Mucosa of rectum (tissue), 2 donors: ENCODE measurements around the gene LRRC75B.
A peak's percentile ranks its signal among the peaks of the same experiment; 100 is the strongest.
"Not testable (repeated sequence)": the region's sequence is repeated elsewhere in the genome, so short reads cannot be mapped to it uniquely, and the experiment has no call there.

Experiments
- H3K27ac ChIP-seq, 2 donors: one replicate each; pipeline ENCODE4 v1.7.0; 2013; ENCODE audit warnings: inconsistent platforms in 2 of 2, low read depth in 2 of 2, low read length in 2 of 2
- H3K27me3 ChIP-seq, 2 donors: one replicate each; pipeline ENCODE4 v1.7.0; 2013; ENCODE audit warnings: low read length in 2 of 2; ENCODE audit not compliant: control insufficient read depth in 2 of 2, insufficient read depth in 2 of 2
- H3K36me3 ChIP-seq, 2 donors: one replicate each; pipeline ENCODE4 v1.7.0; 2013; ENCODE audit warnings: low read length in 2 of 2; ENCODE audit not compliant: control insufficient read depth in 2 of 2, insufficient read depth in 2 of 2
- H3K4me1 ChIP-seq, 2 donors: one replicate each; pipeline ENCODE4 v1.7.0; 2013; ENCODE audit warnings: low read length in 2 of 2, mild to moderate bottlenecking in 1 of 2; ENCODE audit not compliant: control insufficient read depth in 2 of 2, insufficient read depth in 2 of 2
- H3K4me3 ChIP-seq, 2 donors: one replicate each; pipeline ENCODE4 v1.7.0; 2013; ENCODE audit warnings: low read length in 2 of 2
- H3K9ac ChIP-seq, 2 donors: one replicate each; pipeline ENCODE4 v1.7.0; 2013; ENCODE audit warnings: low read length in 2 of 2, low read depth in 1 of 2, mild to moderate bottlenecking in 1 of 2
- H3K9me3 ChIP-seq, 2 donors: one replicate each; pipeline ENCODE4 v1.7.0; 2013; ENCODE audit warnings: low read length in 2 of 2; ENCODE audit not compliant: control insufficient read depth in 2 of 2
- donor health status: healthy.
- donor health status: Normal muscosa, but diverticular disease.

The LRRC75B gene, protein sequence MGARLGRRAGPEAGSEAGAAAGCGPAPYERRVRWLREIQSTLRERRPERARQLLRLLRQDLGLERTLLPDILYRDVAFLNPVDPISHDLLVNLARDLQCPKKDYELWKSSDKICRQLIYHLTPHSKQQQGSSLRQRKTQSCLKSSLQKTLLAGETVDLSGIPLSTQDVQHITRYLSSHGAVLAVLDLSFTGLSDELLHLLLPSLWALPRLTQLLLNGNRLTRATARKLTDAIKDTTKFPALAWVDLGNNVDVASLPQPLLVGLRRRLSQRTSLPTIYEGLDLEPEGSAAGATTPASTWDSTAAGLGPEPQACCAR

DNA sequence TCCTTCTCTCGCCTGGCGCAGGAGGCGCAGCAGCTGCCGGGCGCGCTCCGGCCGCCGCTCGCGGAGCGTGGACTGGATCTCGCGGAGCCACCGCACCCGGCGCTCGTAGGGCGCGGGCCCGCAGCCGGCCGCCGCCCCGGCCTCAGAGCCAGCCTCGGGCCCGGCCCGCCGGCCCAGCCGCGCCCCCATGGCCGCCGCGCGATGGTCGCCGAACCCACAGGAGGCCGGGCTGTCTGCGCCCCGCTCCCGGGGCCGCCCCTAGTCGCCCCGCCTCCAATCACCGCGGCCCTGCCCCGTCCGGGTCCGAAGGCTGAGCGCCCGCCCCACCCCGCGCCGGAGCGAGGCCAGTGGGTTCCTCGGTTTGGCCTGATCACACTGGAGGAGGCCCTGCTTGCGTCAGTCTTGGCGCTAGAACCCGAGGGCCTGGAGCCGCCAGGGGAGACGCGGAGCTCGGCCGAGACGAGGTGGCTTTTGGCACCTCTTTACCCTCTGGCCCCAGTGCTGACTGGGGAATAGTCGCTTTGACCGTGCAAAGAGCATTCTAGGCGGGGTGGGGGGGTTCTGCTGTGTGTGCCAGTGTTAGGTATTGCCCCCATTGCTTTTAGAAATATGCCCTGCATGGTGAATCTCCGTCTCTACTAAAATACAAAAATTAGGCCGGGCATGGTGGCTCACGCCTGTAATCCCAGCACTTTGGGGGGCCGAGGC is at the start of gene LRRC75B:
LRRC75B (minus strand) TSS at position 223 of the 708 bp plus-strand sequence; CDS start at position 189, 34 bp downstream.
- peak within 1 kb of the TSS; percentile 65 to 74 for H3K9ac ChIP-seq
- peak within 1 kb of the TSS; percentile 65 to 69 for H3K4me3 ChIP-seq
- H3K36me3 ChIP-seq, result peaks cover 3 to 5% of the 10 kb centered on the region in 2 donors
- no peaks in the 10 kb centered on the region for H3K9me3 ChIP-seq
- peaks cover 11 to 14% of the 10 kb centered on the region in 2 donors for H3K4me1 ChIP-seq
- H3K27me3 ChIP-seq, result no peaks in the 10 kb centered on the region
- peak within 1 kb of the TSS; percentile 71 to 85 for H3K27ac ChIP-seq

DNA sequence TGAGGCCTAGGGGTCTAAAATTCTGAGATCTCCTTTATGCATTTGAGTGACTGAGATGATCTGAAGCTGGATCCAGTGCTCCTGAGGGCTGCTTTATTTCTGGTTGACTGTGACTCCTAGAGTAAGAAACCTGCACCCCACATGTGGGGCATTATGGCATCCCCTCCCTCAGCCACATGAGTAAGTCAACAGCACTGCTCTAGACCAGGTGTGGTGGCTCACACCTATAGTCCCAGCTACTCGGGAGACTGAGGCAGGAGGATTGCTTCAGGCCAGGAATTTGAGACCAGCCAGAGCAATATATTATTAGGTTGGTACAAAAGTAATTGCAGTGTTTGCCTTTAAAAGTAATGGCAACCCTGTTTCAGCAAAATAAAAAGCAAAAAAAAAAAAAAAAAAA is 49.4 kb upstream of the LRRC75B start:
- H3K36me3 ChIP-seq, H3K27me3 ChIP-seq, H3K9ac ChIP-seq, H3K4me1 ChIP-seq, H3K4me3 ChIP-seq, H3K9me3 ChIP-seq, H3K27ac ChIP-seq: not testable (repeated sequence)

DNA sequence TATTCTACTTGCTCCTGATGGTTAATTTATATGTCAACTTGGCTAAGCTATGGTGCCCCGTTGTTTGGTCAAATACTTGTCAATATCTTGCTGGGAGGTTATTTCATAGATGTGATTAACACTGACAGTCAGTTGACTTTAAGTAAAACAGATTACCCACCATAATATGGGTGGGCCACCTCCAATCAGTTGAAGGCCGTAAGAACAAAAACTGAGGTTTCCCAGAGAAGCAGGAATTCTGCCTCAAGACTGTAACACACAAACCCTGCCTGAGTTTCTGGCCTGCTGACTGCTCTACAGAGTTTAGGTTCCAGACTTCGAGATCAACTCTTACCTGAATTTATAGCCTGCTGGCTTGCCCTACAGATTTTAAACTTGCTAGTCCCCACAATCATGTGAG is 43.6 kb upstream of the LRRC75B start:
- H3K9ac ChIP-seq, H3K27ac ChIP-seq, H3K36me3 ChIP-seq, H3K27me3 ChIP-seq, H3K4me1 ChIP-seq, H3K4me3 ChIP-seq, H3K9me3 ChIP-seq: not testable (repeated sequence)

DNA sequence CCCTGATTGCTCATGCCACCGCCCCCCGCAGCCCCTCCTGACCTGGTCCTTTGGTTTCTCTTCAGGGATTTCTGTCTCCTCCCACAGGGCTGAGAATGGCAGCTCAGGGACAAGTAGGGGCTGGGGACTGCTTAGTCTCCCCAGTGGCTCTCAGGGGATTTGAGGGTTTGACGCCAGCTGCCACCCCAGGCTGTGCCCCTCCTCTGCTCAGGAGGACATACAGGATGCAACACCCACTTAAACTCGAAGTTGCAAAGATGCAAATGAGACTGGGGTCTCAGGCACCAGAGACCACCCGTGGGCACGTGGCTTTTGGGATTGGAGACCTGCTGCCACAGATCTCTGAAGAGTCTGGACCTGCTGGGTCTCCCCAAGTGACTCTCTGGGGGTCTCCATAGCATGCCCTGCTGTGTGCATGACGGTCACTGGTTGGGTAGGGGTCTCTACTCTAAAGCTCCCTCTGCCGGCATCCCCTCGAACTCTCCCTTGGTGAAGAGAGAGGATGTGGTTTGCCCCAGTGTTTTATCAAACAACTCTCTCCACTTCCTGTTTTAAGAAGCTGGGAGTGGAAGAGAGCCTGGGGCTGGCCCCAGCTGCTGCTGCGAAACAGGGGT is 42.0 kb upstream of the LRRC75B start:
- H3K9me3 ChIP-seq, H3K36me3 ChIP-seq: not testable (repeated sequence)

DNA sequence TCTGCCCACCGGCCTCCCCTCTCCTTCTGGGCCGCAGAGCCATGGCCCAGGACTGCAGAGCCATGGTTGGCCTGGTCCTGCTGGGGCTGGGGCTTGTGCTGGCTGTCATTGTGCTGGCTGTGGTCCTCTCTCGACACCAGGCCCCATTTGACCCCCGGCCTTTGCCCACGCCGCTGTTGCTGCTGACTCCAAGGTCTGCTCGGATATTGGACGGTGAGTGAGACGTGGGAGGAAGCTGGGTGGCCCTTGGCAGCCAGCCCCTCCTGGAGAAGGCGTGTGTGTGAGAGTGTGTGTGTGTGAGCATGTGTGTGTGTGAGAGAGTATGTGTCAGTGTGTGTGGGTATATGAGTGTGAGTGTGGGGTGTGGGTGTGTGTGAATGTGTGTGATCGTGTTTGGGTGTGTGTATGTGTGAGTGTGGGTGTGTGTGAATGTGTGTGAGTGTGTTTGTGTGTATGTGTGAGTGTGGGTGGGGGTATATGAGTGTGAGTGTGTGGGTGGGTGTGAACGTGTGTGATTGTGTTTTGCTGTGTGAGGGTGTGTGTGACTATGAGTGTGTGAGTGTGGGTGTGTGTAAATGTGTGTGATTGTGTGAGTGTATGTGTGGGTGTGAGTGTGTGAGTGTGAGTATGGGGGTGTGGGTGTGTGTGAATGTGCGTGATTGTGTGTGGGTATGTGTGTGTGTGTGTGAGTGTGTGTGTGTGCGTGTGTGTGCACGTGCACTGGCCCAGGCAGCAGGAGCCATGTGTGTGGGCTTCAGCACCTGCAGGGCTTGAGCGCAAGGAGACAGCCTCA is 40.6 kb upstream of the LRRC75B start:
- H3K4me3 ChIP-seq, H3K9ac ChIP-seq, H3K9me3 ChIP-seq, H3K36me3 ChIP-seq, H3K4me1 ChIP-seq, H3K27ac ChIP-seq, H3K27me3 ChIP-seq: not testable (repeated sequence)

More for the DNA sequence above, 42.0 kb upstream of the LRRC75B start:
- H3K4me3 ChIP-seq, H3K27ac ChIP-seq, H3K27me3 ChIP-seq, H3K4me1 ChIP-seq, H3K9ac ChIP-seq: not testable (repeated sequence)

DNA sequence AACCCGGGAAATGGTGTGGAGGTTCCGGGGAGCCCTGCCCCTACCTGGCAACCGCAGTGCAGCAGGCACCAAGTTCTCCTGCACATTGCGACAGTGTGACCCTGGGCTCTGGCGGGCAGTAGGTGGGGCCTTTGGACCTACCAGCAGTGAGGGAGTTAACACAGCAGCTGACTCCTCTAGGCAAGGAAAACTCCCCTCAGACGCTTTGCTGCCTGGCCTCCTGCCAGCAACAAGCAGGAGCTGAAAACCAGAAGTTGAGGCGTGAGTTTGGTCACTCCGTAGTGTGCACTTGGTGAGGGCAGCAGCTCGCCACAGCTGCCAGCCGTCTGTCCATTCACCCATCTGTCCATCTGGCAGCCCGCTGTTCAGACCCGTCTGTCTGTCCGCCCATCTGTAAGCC is 39.8 kb upstream of the LRRC75B start:
- not testable (repeated sequence) for H3K27ac ChIP-seq, H3K36me3 ChIP-seq, H3K27me3 ChIP-seq, H3K9ac ChIP-seq, H3K9me3 ChIP-seq, H3K4me3 ChIP-seq, H3K4me1 ChIP-seq

DNA sequence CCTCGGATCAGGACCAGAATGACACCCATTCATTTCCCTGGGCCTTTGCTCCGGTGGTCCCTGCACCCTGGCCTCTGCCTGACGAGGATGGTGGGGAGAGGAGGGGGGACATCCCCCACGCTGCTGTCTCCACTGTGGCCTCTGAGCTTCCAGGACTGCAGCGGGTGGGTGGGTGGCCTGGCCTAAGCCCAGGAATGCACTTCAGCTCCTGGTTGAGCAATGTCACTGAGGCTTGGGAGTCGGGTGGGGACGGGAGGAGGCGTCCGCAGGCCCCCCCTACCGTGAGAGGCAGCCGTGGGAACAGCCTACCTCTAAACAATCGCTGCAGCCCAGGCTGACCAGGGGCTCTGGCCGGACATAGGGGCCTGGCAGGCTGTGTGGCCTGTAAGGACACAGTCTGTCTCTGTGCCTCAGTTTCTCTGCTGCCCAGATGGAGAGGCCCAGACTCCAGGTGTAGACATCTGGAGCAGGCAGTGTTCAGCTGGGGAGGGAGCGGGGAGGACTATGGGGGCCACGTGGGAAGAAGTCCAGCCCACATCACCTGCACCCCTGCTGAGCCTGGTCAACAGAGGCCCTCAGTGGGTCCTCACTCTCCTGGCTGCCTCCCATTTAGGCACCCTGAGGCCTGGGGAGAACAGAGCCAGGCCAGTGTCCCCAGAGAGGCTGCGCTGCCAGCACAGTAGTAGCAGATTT is 38.7 kb upstream of the LRRC75B start:
- H3K27ac ChIP-seq, H3K36me3 ChIP-seq, H3K9me3 ChIP-seq, H3K4me3 ChIP-seq, H3K4me1 ChIP-seq, H3K27me3 ChIP-seq, H3K9ac ChIP-seq: not testable (repeated sequence)

DNA sequence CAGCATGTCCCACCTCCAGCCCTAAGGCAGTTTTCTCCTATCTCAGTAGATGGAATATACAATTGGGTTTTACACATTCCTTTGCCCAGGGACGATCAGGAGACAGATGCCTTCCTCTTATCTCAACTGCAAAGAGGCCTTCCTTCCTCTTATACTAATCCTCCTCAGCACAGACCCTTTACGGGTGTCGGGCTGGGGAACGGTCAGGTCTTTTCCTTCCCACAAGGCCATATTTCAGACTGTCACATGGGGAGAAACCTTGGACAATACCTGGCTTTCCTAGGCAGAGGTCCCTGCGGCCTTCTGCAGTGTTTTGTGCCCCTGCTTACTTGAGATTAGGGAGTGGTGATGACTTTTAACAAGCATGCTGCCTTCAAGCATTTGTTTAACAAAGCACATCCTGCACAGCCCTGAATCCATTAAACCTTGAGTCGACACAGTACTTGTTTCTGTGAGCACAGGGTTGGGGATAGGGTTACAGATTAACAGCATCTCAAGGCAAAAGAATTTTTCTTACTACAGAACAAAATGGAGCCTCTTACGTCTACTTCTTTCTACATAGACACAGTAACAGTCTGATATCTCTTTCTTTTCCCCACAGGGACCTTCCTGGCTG is 38.0 kb upstream of the LRRC75B start:
- H3K9ac ChIP-seq, H3K27me3 ChIP-seq, H3K4me3 ChIP-seq, H3K4me1 ChIP-seq, H3K36me3 ChIP-seq, H3K27ac ChIP-seq, H3K9me3 ChIP-seq: not testable (repeated sequence)

DNA sequence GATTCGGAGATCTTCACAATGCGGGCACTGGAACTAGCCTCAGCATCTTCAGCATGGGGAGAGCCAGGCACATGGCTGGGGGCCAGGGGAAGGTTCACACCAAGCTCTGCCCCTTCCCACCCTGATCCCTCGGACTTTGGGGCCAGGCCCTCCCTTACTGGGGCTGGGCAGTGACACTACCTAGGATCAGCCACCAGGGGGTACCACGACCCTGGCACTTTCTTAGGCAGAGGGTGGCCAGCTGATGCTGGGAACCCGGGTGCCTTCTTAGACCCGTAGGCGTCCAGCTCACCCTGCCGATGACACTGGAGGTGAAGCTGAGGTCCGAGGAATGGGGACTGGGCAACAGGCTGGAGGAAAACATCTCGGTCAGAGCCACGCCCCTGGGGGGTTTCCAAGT is 36.2 kb upstream of the LRRC75B start:
- H3K9me3 ChIP-seq, H3K27ac ChIP-seq, H3K4me3 ChIP-seq, H3K27me3 ChIP-seq, H3K4me1 ChIP-seq, H3K36me3 ChIP-seq, H3K9ac ChIP-seq: not testable (repeated sequence)
